Measurements from ENCODE around the gene FXYD7. TPM values are rescaled to one million over a fixed set of nuclear protein-coding genes. Genes with fewer than 3 reads are reported as not detected.

The FXYD7 gene
- polyA plus RNA-seq, 1 donor from 2014 or later: 4.2 TPM

DNA sequence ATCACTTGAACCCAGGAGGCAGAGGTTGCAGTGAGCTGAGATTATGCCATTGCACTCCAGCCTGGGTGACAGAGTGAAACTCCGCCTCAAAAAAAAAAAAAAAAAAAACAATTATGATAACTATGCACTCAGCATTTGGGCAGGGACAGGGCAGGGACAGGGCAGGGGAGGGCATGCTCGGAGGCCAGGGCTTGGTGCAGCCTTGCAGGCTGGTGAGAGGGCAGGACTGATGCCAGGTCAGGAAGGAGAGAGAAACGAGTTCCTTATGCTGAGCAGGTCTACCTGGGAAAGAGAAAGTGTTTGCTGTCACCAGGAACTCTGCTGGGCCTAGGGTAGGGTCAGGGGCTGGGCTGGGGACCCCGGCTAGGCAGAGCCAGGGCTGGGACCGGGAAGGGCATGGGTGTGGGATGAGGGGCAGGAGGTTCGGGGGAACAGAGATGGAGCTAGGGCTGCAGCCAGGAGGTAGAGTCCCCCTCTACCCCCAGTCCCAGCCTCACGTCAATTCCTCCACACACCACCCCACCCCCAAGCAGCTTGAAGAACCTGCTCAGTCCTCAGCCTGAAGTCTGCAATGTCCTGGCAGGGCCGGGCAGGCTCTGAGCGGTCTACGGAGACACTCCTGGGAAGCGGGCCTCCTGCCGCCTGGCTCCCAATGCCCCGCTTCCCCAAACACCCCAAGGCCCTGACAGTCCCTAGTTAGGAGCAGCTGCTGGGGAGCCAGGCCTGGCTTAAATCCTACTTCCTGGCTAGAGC, 24.6 kb upstream of the FXYD7 start:
- Mint-ChIP-seq H3K4me3 (no peak overlapping the region), H3K27me3 (peaks cover 5% of the 10 kb centered on the region), H3K9me3 (no peaks in the 10 kb centered on the region), H3K36me3 (no peaks in the 10 kb centered on the region), H3K27ac (no peak overlapping the region), H3K4me1 (peaks cover 0 to 6% (median 3%) of the 10 kb centered on the region in 3 donors)

DNA sequence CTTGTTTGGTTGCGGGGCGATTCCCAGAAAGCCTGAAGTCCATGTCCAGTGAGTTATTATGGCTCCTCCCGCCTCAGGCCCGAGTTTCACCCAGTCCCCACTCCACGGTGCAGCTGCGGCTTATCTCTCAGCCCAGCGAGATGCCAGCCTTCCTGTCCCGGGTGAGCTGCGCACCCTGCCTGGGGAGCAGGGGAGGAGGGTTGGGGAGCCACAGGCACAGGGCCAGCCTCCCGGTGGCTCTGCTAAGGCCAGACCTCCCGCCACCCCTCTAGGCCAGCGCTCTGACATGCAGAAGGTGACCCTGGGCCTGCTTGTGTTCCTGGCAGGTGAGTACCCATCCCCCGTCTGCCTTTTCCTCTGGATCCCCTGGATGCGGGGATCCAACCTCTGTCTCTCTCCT, 24.0 kb upstream of the FXYD7 start:
- Mint-ChIP-seq H3K4me3 (no peak overlapping the region), H3K27me3 (peaks cover 4% of the 10 kb centered on the region), H3K36me3 (no peaks in the 10 kb centered on the region), H3K27ac (no peak overlapping the region), H3K4me1 (peaks cover 3 to 8% (median 7%) of the 10 kb centered on the region in 3 donors), H3K9me3 (no peaks in the 10 kb centered on the region)

DNA sequence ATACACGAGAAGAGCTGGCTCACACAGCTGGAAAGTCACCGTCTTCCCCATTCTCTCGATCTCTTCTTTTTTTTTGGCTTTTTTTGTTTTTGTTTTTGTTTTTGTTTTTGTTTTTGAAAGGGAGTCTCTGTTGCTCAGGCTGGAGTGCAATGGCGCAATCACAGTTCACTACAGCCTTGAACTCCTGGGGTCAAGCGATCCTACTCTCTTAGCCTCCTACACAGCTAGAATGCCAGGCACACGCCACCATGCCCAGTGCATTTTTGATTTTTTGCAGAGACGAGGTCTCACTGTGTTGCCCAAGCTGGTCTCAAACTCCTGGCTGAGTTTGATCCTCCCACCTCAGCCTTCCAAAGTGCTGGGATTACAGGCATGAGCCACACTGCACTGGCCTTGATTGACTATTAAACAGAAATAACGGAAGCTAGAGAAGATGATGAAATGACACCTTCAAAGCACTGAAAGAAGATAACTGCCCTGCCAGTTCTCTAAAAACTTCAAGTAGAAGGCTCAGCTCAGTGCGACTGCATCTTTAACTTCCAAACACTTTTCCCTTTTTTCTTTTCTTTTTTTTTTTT, 23.4 kb upstream of the FXYD7 start:
- H3K4me3 Mint-ChIP-seq: no peak overlapping the region
- H3K36me3 Mint-ChIP-seq: no peaks in the 10 kb centered on the region
- no peaks in the 10 kb centered on the region for H3K9me3 Mint-ChIP-seq
- H3K4me1 Mint-ChIP-seq: peaks cover 9 to 10% (median 9%) of the 10 kb centered on the region in 3 donors
- no peak overlapping the region for H3K27ac Mint-ChIP-seq
- H3K27me3 Mint-ChIP-seq: peaks cover under 1% of the 10 kb centered on the region

DNA sequence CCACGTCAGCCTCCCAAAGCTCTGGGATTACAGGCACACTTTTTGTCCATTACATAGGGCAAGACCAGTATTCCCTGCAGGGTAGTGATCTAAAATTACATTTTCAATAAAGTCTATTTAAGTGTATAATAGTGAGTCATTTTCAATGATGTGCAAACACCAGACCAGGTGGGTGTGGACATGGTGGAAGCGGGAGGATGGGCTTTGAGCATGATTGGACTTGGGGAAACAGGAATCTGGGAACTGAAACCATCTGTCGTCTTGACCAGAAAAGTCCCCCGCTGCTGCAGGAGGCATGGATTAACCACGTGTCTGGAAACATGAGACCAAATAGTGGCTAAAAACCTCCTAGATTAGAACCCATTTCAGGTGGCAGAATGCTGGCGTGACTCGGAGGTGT, 22.6 kb upstream of the FXYD7 start:
- Mint-ChIP-seq H3K27ac (no peak overlapping the region), H3K4me3 (no peak overlapping the region)

DNA sequence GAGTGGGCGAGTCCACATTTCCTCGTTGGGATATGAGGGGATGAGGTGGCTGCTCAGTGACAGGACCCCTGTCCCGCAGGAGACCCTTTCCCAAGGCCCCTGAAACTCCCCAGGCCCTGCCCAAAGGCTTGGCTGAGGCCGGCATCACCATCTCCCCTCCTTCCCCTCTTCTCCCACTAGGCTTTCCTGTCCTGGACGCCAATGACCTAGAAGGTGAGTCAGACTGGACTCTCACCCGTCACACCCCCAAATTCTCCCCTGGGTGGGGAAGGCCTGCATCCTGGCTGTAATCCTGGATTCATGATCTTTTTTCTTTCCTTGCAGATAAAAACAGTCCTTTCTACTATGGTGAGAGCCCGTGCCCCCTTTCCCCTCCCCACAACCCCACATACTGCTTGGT, 22.2 kb upstream of the FXYD7 start:
- no peak overlapping the region for H3K27ac Mint-ChIP-seq
- peaks cover 9 to 13% (median 9%) of the 10 kb centered on the region in 3 donors for H3K4me1 Mint-ChIP-seq
- no peaks in the 10 kb centered on the region for H3K9me3 Mint-ChIP-seq
- H3K36me3 Mint-ChIP-seq: no peaks in the 10 kb centered on the region
- no peak overlapping the region for H3K4me3 Mint-ChIP-seq
- H3K27me3 Mint-ChIP-seq: no peaks in the 10 kb centered on the region

More for the DNA sequence above, 22.6 kb upstream of the FXYD7 start:
- no peaks in the 10 kb centered on the region for H3K27me3 Mint-ChIP-seq
- no peaks in the 10 kb centered on the region for H3K36me3 Mint-ChIP-seq
- H3K9me3 Mint-ChIP-seq: no peaks in the 10 kb centered on the region
- H3K4me1 Mint-ChIP-seq: peaks cover 9 to 13% (median 9%) of the 10 kb centered on the region in 3 donors

DNA sequence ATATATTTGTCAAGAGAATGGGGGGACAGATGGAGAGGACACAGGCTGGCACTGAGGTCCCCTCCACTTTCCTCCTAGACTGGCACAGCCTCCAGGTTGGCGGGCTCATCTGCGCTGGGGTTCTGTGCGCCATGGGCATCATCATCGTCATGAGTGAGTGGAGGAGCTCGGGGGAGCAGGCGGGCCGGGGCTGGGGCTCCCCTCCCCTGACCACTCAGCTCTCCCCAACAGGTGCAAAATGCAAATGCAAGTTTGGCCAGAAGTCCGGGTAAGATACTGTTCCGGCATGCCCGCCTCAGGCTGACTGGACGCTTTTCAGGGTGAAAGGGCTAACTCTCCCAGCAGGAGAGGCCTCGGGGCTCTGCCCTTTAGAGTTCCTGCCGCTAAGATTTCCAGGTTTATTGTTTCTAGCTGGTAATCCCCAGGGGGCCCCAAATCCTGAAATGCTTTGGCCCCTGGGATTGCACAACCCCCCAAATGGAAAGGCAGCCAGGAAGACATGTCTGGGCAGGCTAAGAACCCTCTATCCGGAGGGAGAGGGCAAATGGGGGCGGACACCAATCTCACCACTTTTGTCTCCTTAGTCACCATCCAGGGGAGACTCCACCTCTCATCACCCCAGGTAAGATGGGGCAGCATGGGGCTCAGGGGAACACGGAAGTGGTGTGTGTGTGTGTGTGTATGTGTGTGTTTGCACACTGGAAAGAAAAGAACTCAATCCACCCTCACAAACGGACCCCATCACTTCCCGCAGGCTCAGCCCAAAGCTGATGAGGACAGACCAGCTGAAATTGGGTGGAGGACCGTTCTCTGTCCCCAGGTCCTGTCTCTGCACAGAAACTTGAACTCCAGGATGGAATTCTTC, 20.1 kb upstream of the FXYD7 start:
- no peak overlapping the region for H3K4me3 Mint-ChIP-seq
- H3K27me3 Mint-ChIP-seq: no peaks in the 10 kb centered on the region
- H3K4me1 Mint-ChIP-seq: peaks cover 9 to 13% (median 9%) of the 10 kb centered on the region in 3 donors
- no peaks in the 10 kb centered on the region for H3K9me3 Mint-ChIP-seq
- H3K27ac Mint-ChIP-seq: no peak overlapping the region
- H3K36me3 Mint-ChIP-seq: no peaks in the 10 kb centered on the region

DNA sequence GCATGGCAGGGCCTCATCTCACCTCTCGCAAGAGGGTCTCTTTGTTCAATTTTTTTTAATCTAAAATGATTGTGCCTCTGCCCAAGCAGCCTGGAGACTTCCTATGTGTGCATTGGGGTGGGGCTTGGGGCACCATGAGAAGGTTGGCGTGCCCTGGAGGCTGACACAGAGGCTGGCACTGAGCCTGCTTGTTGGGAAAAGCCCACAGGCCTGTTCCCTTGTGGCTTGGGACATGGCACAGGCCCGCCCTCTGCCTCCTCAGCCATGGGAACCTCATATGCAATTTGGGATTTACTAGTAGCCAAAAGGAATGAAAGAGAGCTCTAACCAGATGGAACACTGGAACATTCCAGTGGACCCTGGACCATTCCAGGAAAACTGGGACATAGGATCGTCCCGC, 19.5 kb upstream of the FXYD7 start:
- Mint-ChIP-seq H3K36me3 (no peaks in the 10 kb centered on the region), H3K9me3 (no peaks in the 10 kb centered on the region), H3K4me3 (peak overlapping the region; percentile 70 to 94 (median 90)), H3K27ac (peak overlapping the region in 1 of 3 donors; percentile 57), H3K27me3 (no peaks in the 10 kb centered on the region), H3K4me1 (peaks cover 9 to 13% (median 9%) of the 10 kb centered on the region in 3 donors)

DNA sequence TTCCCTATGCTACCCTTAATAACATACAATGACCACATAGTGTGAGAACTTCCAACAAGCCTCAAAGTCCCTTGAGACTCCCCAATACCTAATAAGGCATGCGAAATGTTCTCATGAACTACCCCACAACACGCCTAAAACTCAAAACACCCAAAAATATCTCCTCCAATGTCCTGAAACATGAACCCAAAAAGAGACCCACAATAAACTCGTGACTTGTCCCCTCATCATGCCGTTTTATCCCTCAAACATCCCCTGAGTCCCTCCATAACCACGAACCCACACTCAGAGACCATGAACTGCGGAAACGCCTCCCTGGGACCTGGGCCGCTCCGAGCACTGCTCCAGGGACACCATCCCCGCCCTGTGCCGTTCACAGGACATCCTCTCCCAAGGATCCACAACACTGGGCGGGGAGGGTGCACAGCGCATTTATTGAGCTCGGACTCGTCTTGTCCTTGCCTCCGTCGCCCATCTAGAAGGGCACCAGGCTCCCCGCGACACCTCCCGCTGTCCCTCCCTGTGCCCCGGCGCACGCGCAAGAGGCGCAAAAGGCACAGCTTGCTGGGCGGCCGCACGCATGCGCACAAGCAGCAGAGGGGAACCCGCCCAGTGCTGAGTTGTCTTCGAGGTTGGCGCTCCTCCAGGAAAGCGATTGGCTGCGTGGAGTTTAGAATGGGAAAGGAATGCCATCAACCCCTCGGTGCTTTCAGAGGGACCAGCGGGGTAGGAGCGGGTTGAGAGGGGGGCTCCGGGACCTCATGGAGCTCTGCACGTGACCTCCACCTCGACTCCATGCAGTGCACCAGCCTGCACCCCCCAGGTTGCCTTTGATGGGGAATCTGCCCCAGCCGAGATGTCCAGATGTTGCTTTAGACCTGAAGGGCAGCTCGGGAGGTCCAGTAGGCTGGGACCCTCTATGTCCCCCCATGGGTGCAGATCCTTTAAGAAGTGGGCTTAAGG, 18.7 kb upstream of the FXYD7 start:
- Mint-ChIP-seq H3K4me1 (peaks cover 9 to 13% (median 11%) of the 10 kb centered on the region in 3 donors), H3K27me3 (no peaks in the 10 kb centered on the region), H3K9me3 (no peaks in the 10 kb centered on the region), H3K4me3 (peak overlapping the region; percentile 70 to 94 (median 90)), H3K36me3 (no peaks in the 10 kb centered on the region), H3K27ac (peak overlapping the region; percentile 34 to 91 (median 57))

DNA sequence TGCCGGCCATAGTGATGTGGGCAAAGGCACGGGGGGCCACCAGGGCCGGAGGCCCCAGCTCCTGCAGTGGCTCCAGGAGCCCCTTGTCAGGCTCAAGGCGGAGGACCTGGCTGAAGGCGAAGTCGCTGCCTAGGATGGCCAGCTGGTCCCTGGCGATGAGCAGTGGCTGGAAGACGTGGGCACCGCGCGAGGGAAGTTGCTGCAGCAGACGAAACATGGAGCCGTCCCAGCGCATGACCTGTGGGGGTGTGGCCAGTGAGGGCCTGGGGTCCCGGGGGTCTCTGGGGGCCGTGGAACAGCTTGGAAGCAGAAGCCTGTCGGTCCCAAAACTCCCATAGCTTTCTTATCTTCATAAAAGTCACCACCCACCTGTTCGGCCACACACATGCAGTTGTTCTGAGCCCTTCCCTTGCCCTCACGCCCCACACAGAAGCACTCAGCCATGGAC, 17.8 kb upstream of the FXYD7 start:
- Mint-ChIP-seq H3K4me3 (no peak overlapping the region), H3K36me3 (no peaks in the 10 kb centered on the region), H3K4me1 (peaks cover 9 to 13% (median 11%) of the 10 kb centered on the region in 3 donors), H3K9me3 (no peaks in the 10 kb centered on the region), H3K27ac (peak overlapping the region in 1 of 3 donors; percentile 57), H3K27me3 (no peaks in the 10 kb centered on the region)

DNA sequence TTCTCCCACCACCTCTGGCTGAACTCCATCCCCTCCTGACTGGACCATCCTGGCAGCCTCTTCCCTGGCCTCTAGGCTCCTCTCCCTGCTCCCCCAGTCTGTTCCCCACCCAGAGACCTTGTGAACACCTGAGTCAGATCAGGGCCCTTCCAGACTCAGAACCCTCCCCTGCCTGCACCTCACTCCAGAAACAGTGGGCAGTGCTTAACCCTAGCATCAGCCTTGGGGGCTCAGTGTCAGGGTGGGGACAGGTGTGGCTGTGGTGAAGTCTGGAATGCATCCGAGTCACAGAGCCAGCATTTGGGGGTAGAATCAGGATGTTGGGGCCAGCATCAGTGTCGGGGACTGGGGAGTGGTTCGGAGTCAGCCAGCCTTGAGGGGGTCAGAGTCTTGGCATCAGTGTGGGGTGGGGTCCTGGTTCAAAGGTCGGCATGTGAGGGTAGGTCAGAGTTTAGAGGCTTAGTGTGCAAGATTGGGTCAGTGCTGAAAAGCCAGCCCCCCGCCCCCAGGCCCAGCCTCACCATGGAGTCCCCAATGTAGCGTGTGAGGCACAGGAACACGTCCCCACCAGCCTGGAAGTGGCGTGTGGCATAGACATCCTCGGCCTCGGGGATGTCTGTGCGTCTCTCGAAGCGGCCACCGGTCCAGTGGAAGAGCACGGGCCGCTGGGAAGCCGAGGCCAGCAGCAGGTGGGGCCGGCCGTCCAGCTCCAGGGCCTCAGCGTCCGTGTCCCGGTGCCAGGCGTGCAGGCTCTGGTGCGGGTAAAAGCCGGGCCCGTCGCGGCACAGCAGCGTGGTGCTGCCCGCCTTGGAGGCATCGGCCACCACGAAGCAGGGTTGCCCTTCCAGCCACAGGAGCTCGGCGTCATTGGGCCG, 17.1 kb upstream of the FXYD7 start:
- Mint-ChIP-seq H3K27me3 (no peaks in the 10 kb centered on the region), H3K4me1 (peaks cover 9 to 13% (median 9%) of the 10 kb centered on the region in 3 donors), H3K27ac (peak overlapping the region in 1 of 3 donors; percentile 57), H3K9me3 (no peaks in the 10 kb centered on the region), H3K4me3 (peak overlapping the region in 1 of 4 donors; percentile 18), H3K36me3 (no peaks in the 10 kb centered on the region)

DNA sequence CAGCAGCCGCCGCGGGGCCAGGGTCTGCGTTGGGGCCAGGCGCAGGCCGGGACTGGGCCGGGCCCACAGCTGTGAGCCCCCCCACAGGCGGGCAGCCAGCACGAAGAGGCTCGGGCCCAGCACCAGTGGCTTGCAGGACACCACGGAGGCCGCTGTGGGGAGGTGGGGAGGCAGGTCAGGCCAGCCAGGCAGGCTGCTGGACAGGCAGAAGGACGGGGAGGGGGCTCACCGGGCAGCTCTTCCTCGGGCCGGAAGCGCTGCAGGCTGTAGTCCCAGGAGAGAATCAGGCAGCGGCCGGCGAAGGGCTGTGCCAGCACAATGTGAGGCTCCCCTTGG, 16.5 kb upstream of the FXYD7 start:
- Mint-ChIP-seq H3K36me3 (no peaks in the 10 kb centered on the region), H3K4me1 (peaks cover 9 to 13% (median 9%) of the 10 kb centered on the region in 3 donors), H3K9me3 (no peaks in the 10 kb centered on the region), H3K27me3 (no peaks in the 10 kb centered on the region), H3K27ac (no peak overlapping the region), H3K4me3 (no peak overlapping the region)

DNA sequence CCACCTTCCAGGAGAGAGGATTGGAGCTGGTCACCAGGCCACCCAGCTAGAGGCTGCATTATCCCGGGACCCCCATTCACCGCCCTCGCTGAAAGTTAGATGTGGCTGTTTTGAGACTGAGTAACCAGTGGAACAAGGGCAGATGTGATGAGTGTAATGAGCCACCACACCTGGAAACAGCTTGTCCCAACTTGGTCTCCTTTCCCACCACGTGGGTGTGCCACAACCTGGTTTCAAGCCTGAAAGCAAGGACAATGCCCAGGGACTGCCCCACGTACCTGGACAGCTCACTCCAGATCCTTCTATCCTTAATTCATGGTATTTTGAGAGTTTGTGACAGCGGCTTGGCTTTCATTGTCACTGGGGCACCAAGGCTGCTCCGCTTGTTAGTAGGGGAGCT, 15.2 kb upstream of the FXYD7 start:
- Mint-ChIP-seq H3K9me3 (peaks cover 0 to 4% (median 0%) of the 10 kb centered on the region in 3 donors), H3K27me3 (no peaks in the 10 kb centered on the region), H3K4me1 (peaks cover 9 to 13% (median 9%) of the 10 kb centered on the region in 3 donors), H3K36me3 (no peaks in the 10 kb centered on the region), H3K4me3 (no peak overlapping the region), H3K27ac (no peak overlapping the region)

DNA sequence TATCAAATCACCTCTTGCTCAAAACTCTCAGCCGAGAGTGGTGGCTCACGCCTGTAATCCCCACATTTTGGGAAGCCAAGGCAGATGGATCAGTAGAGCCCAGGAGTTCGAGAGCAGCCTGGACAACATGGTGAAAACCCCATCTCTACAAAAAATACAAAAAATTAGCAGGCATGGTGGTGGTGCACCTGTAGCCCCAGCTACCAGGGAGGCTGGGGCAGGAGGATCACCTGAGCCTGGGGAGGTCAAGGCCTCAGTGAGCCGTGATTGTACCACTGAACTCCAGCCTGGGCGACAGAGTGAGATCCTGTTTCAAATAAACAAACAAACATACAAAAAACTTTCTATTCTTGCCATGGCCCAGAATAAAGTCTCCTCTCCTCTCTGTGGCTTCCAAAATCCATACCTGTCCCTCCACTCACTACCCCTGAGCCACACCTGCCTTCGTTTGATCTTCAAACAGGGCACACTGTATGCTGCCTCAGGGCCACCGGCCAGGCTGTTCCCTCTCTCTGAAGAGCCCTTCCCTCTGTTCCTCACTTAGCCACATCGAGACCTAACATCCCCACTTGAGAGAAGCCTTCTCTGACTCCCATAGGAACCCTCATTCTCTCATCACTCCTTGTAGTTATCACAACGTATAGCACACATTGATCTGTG, 14.5 kb upstream of the FXYD7 start:
- Mint-ChIP-seq H3K27me3 (no peaks in the 10 kb centered on the region), H3K4me1 (peaks cover 9 to 13% (median 9%) of the 10 kb centered on the region in 3 donors), H3K27ac (peak overlapping the region in 1 of 3 donors; percentile 13), H3K4me3 (peak overlapping the region in 1 of 4 donors; percentile 15), H3K36me3 (no peaks in the 10 kb centered on the region), H3K9me3 (peaks cover 0 to 4% (median 0%) of the 10 kb centered on the region in 3 donors)
